ENCODE measurements around the gene DDX23.

DNA sequence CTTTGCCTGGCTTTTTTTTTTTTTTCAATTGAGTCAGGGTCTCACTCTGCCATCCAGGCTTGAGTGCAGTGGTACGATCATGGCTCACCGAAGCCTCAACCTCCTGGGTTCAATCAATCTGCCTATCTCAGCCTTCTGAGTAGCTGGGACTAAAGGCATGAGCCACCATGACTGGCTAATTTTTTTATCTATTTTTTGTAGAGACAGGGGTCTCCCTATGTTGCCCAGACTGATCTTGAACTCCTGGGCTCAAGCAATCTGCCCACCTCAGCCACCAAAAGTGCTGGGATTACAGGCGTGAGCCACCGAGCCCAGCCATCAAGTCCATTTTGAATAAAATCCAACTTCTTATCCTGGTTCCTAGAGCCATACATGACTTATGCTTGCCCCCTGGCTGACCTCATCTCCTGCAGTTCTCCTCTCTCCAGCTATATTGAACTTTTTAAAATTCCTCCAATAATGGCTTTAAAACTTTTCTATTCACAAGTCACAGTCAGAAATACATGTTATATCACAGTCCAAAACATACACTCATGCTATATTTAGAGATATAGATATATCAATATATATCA lies 24.1 kb upstream of the DDX23 start:
- TF ChIP-seq RFX5 (IDR thresholded peaks at IDR 0.05; ENCODE audit: low read depth, low read length) (no peak), CEBPB (IDR thresholded peaks at IDR 0.05; ENCODE audit: low read depth, low read length) (no peak), MXI1 (IDR thresholded peaks at IDR 0.05; ENCODE audit: borderline replicate concordance, low read depth, low read length) (no peak), POLR2A (IDR thresholded peaks at IDR 0.05; ENCODE audit: low read depth, low read length) (no peak), MAZ (IDR thresholded peaks at IDR 0.05; ENCODE audit: borderline replicate concordance, low read depth, low read length) (no peak), NFE2L2 (IDR thresholded peaks at IDR 0.05; ENCODE audit: low read depth, low read length) (no peak), SMC3 (IDR thresholded peaks at IDR 0.05; ENCODE audit: low read depth, low read length) (no peak), FOS (IDR thresholded peaks at IDR 0.05; ENCODE audit: low read depth, low read length) (no peak), MAFK (IDR thresholded peaks at IDR 0.05; ENCODE audit: low read depth, low read length) (no peak), BHLHE40 (IDR thresholded peaks at IDR 0.05; ENCODE audit: low read depth, low read length) (no peak)
- TF ChIP-seq, protein P1, sequence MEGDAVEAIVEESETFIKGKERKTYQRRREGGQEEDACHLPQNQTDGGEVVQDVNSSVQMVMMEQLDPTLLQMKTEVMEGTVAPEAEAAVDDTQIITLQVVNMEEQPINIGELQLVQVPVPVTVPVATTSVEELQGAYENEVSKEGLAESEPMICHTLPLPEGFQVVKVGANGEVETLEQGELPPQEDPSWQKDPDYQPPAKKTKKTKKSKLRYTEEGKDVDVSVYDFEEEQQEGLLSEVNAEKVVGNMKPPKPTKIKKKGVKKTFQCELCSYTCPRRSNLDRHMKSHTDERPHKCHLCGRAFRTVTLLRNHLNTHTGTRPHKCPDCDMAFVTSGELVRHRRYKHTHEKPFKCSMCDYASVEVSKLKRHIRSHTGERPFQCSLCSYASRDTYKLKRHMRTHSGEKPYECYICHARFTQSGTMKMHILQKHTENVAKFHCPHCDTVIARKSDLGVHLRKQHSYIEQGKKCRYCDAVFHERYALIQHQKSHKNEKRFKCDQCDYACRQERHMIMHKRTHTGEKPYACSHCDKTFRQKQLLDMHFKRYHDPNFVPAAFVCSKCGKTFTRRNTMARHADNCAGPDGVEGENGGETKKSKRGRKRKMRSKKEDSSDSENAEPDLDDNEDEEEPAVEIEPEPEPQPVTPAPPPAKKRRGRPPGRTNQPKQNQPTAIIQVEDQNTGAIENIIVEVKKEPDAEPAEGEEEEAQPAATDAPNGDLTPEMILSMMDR (conservative IDR thresholded peaks at IDR 0.05; ENCODE audit: low read depth, low read length), result no peak
- TF ChIP-seq, protein P2, sequence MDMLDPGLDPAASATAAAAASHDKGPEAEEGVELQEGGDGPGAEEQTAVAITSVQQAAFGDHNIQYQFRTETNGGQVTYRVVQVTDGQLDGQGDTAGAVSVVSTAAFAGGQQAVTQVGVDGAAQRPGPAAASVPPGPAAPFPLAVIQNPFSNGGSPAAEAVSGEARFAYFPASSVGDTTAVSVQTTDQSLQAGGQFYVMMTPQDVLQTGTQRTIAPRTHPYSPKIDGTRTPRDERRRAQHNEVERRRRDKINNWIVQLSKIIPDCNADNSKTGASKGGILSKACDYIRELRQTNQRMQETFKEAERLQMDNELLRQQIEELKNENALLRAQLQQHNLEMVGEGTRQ (IDR thresholded peaks at IDR 0.05; ENCODE audit: low read depth, low read length), result no peak
